ENCODE data around the gene RASAL2. TPM values are rescaled to one million over a fixed set of nuclear protein-coding genes. Genes with fewer than 3 reads are reported as not detected.
A peak's percentile ranks its signal among the peaks of the same experiment; 100 is the strongest.

The RASAL2 gene
- total RNA-seq, 2 donors from 2014 or later, result not detected

- ATAC-seq, result peak in 1 of 2 donors; percentile 20
- Mint-ChIP-seq H3K9me3 (no peaks in the 10 kb centered on the region), H3K36me3 (no peaks in the 10 kb centered on the region), H3K27ac (no peak overlapping the region)
- no peak for DNase-seq (ENCODE audit: low spot score in 2 of 2)
These were observed 32.9 kb downstream of the RASAL2 start for GRCh38 chr1:178126741-178127185.

- DNase-seq (ENCODE audit: low spot score in 2 of 2), result no peak
- H3K27ac Mint-ChIP-seq, result no peak overlapping the region
- ATAC-seq, result no peak
- no peaks in the 10 kb centered on the region for H3K36me3 Mint-ChIP-seq
- H3K9me3 Mint-ChIP-seq, result no peaks in the 10 kb centered on the region
These were observed 33.7 kb downstream of the RASAL2 start for GRCh38 chr1:178127482-178128191.

GRCh38 chr1:178133239-178133989 lies 39.5 kb downstream of the RASAL2 start:
- Mint-ChIP-seq H3K36me3 (no peaks in the 10 kb centered on the region), H3K27ac (no peak overlapping the region), H3K9me3 (no peaks in the 10 kb centered on the region)
- ATAC-seq, result no peak
- no peak for DNase-seq (ENCODE audit: low spot score in 2 of 2)

- no peak overlapping the region for H3K27ac Mint-ChIP-seq
- no peaks in the 10 kb centered on the region for H3K36me3 Mint-ChIP-seq
- ATAC-seq (no peak), DNase-seq (ENCODE audit: low spot score in 2 of 2) (no peak)
- H3K9me3 Mint-ChIP-seq, result no peaks in the 10 kb centered on the region
These were observed 40.2 kb downstream of the RASAL2 start for GRCh38 chr1:178134061-178134460.

- Mint-ChIP-seq H3K36me3 (no peaks in the 10 kb centered on the region), H3K9me3 (peaks cover 6 to 10% of the 10 kb centered on the region in 2 donors), H3K27ac (no peak overlapping the region)
- DNase-seq (ENCODE audit: low spot score in 2 of 2), result no peak
- no peak for ATAC-seq
These were observed 43.3 kb downstream of the RASAL2 start for GRCh38 chr1:178137238-178137637.

- H3K36me3 Mint-ChIP-seq, result no peaks in the 10 kb centered on the region
- ATAC-seq (no peak), DNase-seq (ENCODE audit: low spot score in 2 of 2) (no peak)
- peaks cover 6 to 15% of the 10 kb centered on the region in 2 donors for H3K9me3 Mint-ChIP-seq
- no peak overlapping the region for H3K27ac Mint-ChIP-seq
These were observed 48.9 kb downstream of the RASAL2 start for GRCh38 chr1:178142806-178143205.

GRCh38 chr1:178143730-178144690 lies 50.1 kb downstream of the RASAL2 start:
- no peak for DNase-seq (ENCODE audit: low spot score in 2 of 2)
- no peak overlapping the region for H3K27ac Mint-ChIP-seq
- H3K9me3 Mint-ChIP-seq, result peaks cover 6 to 15% of the 10 kb centered on the region in 2 donors
- ATAC-seq, result no peak
- H3K36me3 Mint-ChIP-seq, result no peaks in the 10 kb centered on the region

- Mint-ChIP-seq H3K36me3 (no peaks in the 10 kb centered on the region), H3K9me3 (peaks cover 6 to 15% of the 10 kb centered on the region in 2 donors), H3K27ac (no peak overlapping the region)
- ATAC-seq (no peak), DNase-seq (ENCODE audit: low spot score in 2 of 2) (no peak)
These were observed 51.7 kb downstream of the RASAL2 start for GRCh38 chr1:178145605-178146004.

- Mint-ChIP-seq H3K36me3 (no peaks in the 10 kb centered on the region), H3K9me3 (peaks cover 4 to 13% of the 10 kb centered on the region in 2 donors), H3K27ac (no peak overlapping the region)
- ATAC-seq (no peak), DNase-seq (ENCODE audit: low spot score in 2 of 2) (no peak)
These were observed 52.5 kb downstream of the RASAL2 start for GRCh38 chr1:178146436-178146835.

GRCh38 chr1:178150610-178151009 lies 56.7 kb downstream of the RASAL2 start:
- ATAC-seq (no peak), DNase-seq (ENCODE audit: low spot score in 2 of 2) (no peak)
- no peak overlapping the region for H3K27ac Mint-ChIP-seq
- peaks cover 0 to 3% of the 10 kb centered on the region in 2 donors for H3K9me3 Mint-ChIP-seq
- no peaks in the 10 kb centered on the region for H3K36me3 Mint-ChIP-seq

GRCh38 chr1:178151831-178152230 lies 57.9 kb downstream of the RASAL2 start:
- H3K36me3 Mint-ChIP-seq, result no peaks in the 10 kb centered on the region
- peaks cover 0 to 3% of the 10 kb centered on the region in 2 donors for H3K9me3 Mint-ChIP-seq
- no peak overlapping the region for H3K27ac Mint-ChIP-seq
- no peak for ATAC-seq
- DNase-seq (ENCODE audit: low spot score in 2 of 2), result no peak

GRCh38 chr1:178155481-178156255 lies 61.8 kb downstream of the RASAL2 start:
- Mint-ChIP-seq H3K36me3 (no peaks in the 10 kb centered on the region), H3K9me3 (peaks cover 0 to 3% of the 10 kb centered on the region in 2 donors), H3K27ac (no peak overlapping the region)
- DNase-seq (ENCODE audit: low spot score in 2 of 2) (no peak), ATAC-seq (no peak)

GRCh38 chr1:178160736-178161475 lies 67.0 kb downstream of the RASAL2 start:
- Mint-ChIP-seq H3K27ac (no peak overlapping the region), H3K9me3 (no peaks in the 10 kb centered on the region), H3K36me3 (no peaks in the 10 kb centered on the region)
- ATAC-seq (no peak), DNase-seq (ENCODE audit: low spot score in 2 of 2) (no peak)

- H3K9me3 Mint-ChIP-seq, result no peaks in the 10 kb centered on the region
- H3K27ac Mint-ChIP-seq, result no peak overlapping the region
- H3K36me3 Mint-ChIP-seq, result no peaks in the 10 kb centered on the region
- ATAC-seq (no peak), DNase-seq (ENCODE audit: low spot score in 2 of 2) (no peak)
These were observed 67.6 kb downstream of the RASAL2 start for GRCh38 chr1:178161516-178161915.

GRCh38 chr1:178165196-178165595 lies 71.3 kb downstream of the RASAL2 start:
- H3K27ac Mint-ChIP-seq, result no peak overlapping the region
- no peaks in the 10 kb centered on the region for H3K36me3 Mint-ChIP-seq
- ATAC-seq, result no peak
- no peak for DNase-seq (ENCODE audit: low spot score in 2 of 2)
- no peaks in the 10 kb centered on the region for H3K9me3 Mint-ChIP-seq

Measured in activated naive CD4-positive, alpha-beta T cell treated with anti-CD3 and anti-CD28 coated beads, Interleukin-2, amount 50 U/mL, for 72 hours (primary cell).